D721Med (cell line): ENCODE measurements around the gene VMA21.

ENCODE experiments used
- DNase-seq: peaks from one replicate; pipeline ENCODE4 v3.0.0; 2011; ENCODE audit warnings: low spot score; ENCODE audit not compliant: insufficient read length
- FAIRE-seq: peaks from 2 replicates; lab custom pipeline; 2011; peaks lifted over from hg19 to GRCh38; lab: Jason Lieb, UNC
- CTCF ChIP-seq: IDR thresholded peaks from 2 replicates; pipeline ENCODE4 v1.5.1; 2012; ENCODE audit warnings: mild to moderate bottlenecking, control low read depth; ENCODE audit not compliant: insufficient read depth; ENCODE audit errors: missing control alignments

The VMA21 gene

DNA sequence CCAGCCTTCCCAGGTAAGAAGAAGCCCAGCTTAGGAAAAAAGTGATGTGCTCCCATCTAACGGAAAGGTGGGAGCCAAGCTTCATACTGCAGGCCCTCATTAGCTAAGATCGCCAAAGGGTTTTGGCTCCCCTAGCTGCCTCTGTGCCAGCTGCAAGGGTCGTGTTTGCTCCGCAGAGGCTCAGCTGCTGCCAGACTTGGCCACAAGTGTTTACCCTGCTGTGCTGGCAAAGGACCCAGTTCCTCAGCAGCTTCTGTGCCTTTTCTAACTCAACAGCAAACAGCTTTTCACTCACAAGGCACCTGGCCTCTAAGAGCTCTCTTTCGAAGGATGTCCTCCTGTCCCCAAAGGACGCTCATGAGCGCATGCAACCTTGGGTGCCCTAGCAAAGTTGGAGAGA lies 12.2 kb upstream of the VMA21 start:
- no peak for TF ChIP-seq CTCF
- DNase-seq, result no peak
- FAIRE-seq, result no peak

DNA sequence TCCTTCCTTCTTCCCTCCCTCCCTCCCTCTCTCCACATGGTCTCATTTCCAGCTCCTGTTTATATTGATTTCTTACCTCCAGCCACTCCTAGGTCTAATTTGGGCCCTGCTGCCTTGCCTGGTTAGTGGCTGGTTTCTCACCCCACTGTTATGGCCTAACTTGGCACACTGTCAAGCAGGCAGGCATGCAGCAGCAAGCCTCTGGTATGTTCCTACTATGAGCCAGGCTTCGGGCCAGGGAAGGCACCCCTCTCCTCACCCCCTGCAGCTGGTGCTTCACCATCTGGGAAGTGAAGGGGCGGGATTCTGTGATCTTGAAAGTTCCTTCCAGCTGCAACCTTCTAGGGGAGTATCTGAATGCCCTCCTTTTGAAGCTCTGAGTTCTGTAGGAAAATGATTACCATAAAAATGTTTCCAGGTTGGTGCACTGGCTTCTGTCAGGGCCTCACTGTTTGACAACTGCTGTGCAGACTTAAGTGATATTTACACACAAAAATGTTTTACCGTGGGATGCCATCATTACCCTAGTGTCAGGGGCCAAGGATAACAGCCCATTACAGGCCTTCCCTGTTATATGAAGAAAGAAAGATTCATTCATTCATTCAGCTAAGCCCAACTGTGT lies 10.1 kb upstream of the VMA21 start:
- FAIRE-seq (no peak), DNase-seq (no peak)
- no peak for TF ChIP-seq CTCF

DNA sequence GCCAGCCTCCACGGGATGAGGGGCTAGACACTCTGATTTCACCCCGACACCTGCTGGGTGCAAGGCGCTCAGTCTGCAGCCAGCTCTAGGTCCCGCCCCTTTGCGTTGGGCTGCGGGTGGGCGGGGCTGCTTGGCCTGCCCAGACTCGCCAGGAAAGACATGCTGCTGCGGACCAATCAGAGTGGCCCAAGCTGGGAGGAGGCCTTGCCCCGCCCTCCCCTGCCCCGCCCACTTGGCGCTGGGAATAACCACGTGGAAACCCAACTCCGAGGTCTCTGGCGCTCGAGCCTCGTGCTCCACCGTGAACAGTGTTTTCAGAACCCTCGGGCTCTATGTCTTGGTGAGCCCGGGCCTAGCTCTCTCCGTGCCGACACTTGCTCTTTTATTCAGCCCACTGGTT lies 5.3 kb upstream of the VMA21 start:
- TF ChIP-seq CTCF, result no peak
- FAIRE-seq (no peak), DNase-seq (no peak)

DNA sequence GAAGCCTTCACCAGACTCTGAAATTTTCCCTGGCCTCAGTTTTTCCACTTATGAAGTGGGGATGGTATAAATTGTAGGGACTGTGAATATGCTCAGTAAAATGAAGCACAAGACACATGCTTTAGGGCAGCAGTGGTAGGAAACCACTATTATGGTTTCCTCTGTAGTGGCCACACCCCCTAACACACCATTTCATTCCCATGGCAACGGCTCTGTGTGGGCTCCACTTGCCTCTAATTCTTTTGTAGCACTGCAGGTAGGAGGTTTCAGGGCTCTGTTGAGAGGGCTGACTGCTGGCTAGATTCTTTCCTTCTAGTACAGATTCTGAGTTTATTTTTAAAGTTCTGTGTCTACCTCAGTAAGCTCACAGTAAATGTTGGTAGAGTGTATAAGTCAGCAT lies 3.5 kb upstream of the VMA21 start:
- FAIRE-seq, result no peak
- TF ChIP-seq CTCF, result no peak

GRCh38 chrX:151396042-151396824 lies 773 bp upstream of the VMA21 start:
- no peak for TF ChIP-seq CTCF
- FAIRE-seq (no peak), DNase-seq (no peak)

More for the DNA sequence above, 3.5 kb upstream of the VMA21 start:
- DNase-seq, result no peak

DNA sequence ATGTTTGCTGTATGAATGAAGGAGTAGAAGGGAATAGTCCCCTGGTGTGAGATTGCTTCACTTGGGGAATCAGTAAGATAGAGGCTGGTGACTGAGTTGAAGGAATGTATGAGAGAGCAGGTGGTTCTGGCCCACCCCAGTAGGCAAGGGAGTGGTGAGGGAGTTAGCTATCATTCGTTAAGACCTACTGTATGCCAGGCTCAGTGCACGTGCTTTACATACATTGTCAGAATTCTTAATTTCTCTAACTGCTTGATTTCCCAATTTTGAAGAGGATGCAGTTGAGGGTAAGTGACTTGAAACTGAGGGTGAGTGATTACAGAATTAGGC lies 700 bp downstream of the VMA21 start:
- TF ChIP-seq CTCF, result no peak
- no peak for FAIRE-seq
- DNase-seq, result no peak

DNA sequence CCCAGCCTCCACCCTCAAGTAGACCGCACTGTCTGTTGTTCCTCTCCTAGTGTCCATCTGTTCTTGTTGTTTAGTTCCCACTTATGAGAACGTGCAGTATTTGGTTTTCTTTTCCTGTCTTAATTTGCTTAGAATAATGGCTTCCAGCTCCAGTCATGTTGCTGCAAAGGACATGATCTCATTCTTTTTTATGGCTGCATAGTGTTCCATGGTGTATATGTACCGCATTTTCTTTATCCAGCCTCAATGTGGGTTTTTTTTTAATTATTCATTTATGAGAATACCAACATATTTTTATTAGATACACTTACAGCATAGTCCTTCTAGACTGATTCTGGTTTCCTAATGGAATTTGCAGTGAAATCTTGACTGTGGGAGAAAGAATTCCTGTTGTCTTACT lies 1.3 kb downstream of the VMA21 start:
- FAIRE-seq, result no peak
- no peak for TF ChIP-seq CTCF
- no peak for DNase-seq
